Tibial nerve (tissue), 4 donors: ENCODE data around the gene KRTAP12-2. TPM values are rescaled to one million over a fixed set of nuclear protein-coding genes. Genes with fewer than 3 reads are reported as not detected.

ENCODE experiments used
- DNase-seq, 2 donors: peaks; one replicate each; pipeline ENCODE4 v3.0.0-alpha.2; 2019; ENCODE audit warnings: low spot score in 2 of 2
- H3K27ac ChIP-seq, 4 donors: fragments of 200-600 bp; sonication (generic) in 3 of 4; one replicate each; pipeline ENCODE4 v1.5.1; 2017 to 2019; ENCODE audit warnings: mild to moderate bottlenecking in 1 of 4
- H3K27me3 ChIP-seq, 2 donors: fragments of 200-600 bp; sonication (generic) in 1 of 2; one replicate each; pipeline versions ENCODE4 v1.5.1 to v1.6.0; 2017 to 2019
- H3K36me3 ChIP-seq, 3 donors: fragments of 200-600 bp; sonication (generic); one replicate each; pipeline ENCODE4 v1.5.1; 2018 to 2019
- H3K4me1 ChIP-seq, 4 donors: fragments of 200-600 bp; sonication (generic) in 3 of 4; one replicate each; pipeline ENCODE4 v1.5.1; 2017 to 2019
- H3K4me3 ChIP-seq, 4 donors: fragments of 200-600 bp; sonication (generic) in 3 of 4; one replicate each; pipeline ENCODE4 v1.5.1; 2017 to 2019; ENCODE audit warnings: mild to moderate bottlenecking in 1 of 4, moderate library complexity in 1 of 4
- H3K9me3 ChIP-seq, 4 donors: fragments of 200-600 bp; sonication (generic) in 3 of 4; one replicate each; pipeline ENCODE4 v1.5.1; 2017 to 2019
- CTCF ChIP-seq, 5 experiments: fragments of 200-600 bp in 3 of 5; fragments of 450-650 bp in 2 of 5; sonication (generic) in 3 of 5; IDR thresholded peaks; one replicate each; pipeline ENCODE4 v1.5.1; 2016 to 2019; ENCODE audit warnings: antibody characterized with exemption in 5 of 5, mild to moderate bottlenecking in 3 of 5, moderate library complexity in 2 of 5
- EP300 ChIP-seq, 2 donors: sonication (generic); formaldehyde crosslinking; IDR thresholded peaks; one replicate each; pipeline ENCODE4 v1.6.1; 2017; ENCODE audit warnings: antibody characterized with exemption in 2 of 2, mild to moderate bottlenecking in 1 of 2
- POLR2A ChIP-seq, 2 donors: fragments of 450-650 bp; IDR thresholded peaks; one replicate each; pipeline ENCODE4 v1.6.1; 2017; ENCODE audit warnings: antibody characterized with exemption in 2 of 2, mild to moderate bottlenecking in 2 of 2, moderate library complexity in 2 of 2
- WGBS, 2 donors: methylation state at CpG; one replicate each; pipeline ENCODE4 v1.1.5; 2018; 5-methylcytosine and 5-hydroxymethylcytosine counted together
- total RNA-seq, 4 donors: library from RNA; depleted of rRNA; stranded (reverse); fragments of >200 nt; gene quantifications; one replicate each; pipeline ENCODE4 v1.1.0, GENCODE V29; 2016

Gene KRTAP12-2
- not detected for total RNA-seq

GRCh38 chr21:44666401-44667320 lies at the start of gene KRTAP12-2:
Gene KRTAP12-2, minus strand, starts transcription at chr21:44666927. Its CDS starts 41 bp downstream, at chr21:44666886.
- no peak for DNase-seq
- Histone ChIP-seq H3K27ac (no peak within 1 kb of the TSS), H3K9me3 (peaks cover 0 to 43% (median 3%) of the 10 kb centered on the region in 4 donors), H3K4me1 (no peaks in the 10 kb centered on the region), H3K36me3 (no peaks in the 10 kb centered on the region), H3K27me3 (no peaks in the 10 kb centered on the region), H3K4me3 (no peak within 1 kb of the TSS)
- 56 to 89% methylated on average over 14 to 19 of the region's 19 CpGs for WGBS, 2 donors
- TF ChIP-seq EP300 (IDR thresholded peaks at IDR 0.05) (no peak), POLR2A (IDR thresholded peaks at IDR 0.05) (no peak), CTCF (IDR thresholded peaks at IDR 0.05) (no peak)

- H3K4me1 ChIP-seq: peaks cover 0 to 17% (median 0%) of the 10 kb centered on the region in 4 donors
- no peaks in the 10 kb centered on the region for H3K36me3 ChIP-seq
- WGBS, 2 donors: 11% methylated on average over 8 of the region's 8 CpGs
- H3K9me3 ChIP-seq: no peaks in the 10 kb centered on the region
- H3K27ac ChIP-seq: no peak overlapping the region
- peaks cover 2 to 59% of the 10 kb centered on the region in 2 donors for H3K27me3 ChIP-seq
- no peak overlapping the region for H3K4me3 ChIP-seq
- TF ChIP-seq EP300 (IDR thresholded peaks at IDR 0.05): no peak
- no peak for TF ChIP-seq CTCF (IDR thresholded peaks at IDR 0.05)
- no peak for TF ChIP-seq POLR2A (IDR thresholded peaks at IDR 0.05)
- no peak for DNase-seq
Measured at GRCh38 chr21:44714905-44715304, 48.2 kb upstream of the KRTAP12-2 start.

- Histone ChIP-seq H3K9me3 (no peaks in the 10 kb centered on the region), H3K4me3 (no peak overlapping the region), H3K36me3 (no peaks in the 10 kb centered on the region), H3K4me1 (peaks cover 0 to 27% (median 0%) of the 10 kb centered on the region in 4 donors), H3K27me3 (peaks cover 2 to 63% of the 10 kb centered on the region in 2 donors), H3K27ac (no peak overlapping the region)
- TF ChIP-seq POLR2A (IDR thresholded peaks at IDR 0.05) (no peak), EP300 (IDR thresholded peaks at IDR 0.05) (no peak), CTCF (IDR thresholded peaks at IDR 0.05) (no peak)
- WGBS, 2 donors: 88 to 89% methylated on average over 10 of the region's 10 CpGs
- no peak for DNase-seq
Measured at GRCh38 chr21:44713846-44714245, 47.1 kb upstream of the KRTAP12-2 start.

- WGBS, 2 donors: 50 to 53% methylated on average over 9 of the region's 9 CpGs
- peaks cover 2 to 65% of the 10 kb centered on the region in 2 donors for H3K27me3 ChIP-seq
Measured at GRCh38 chr21:44713130-44713529, 46.4 kb upstream of the KRTAP12-2 start.

More at GRCh38 chr21:44713130-44713529, 46.4 kb upstream of the KRTAP12-2 start:
- H3K4me3 ChIP-seq: no peak overlapping the region
- no peak overlapping the region for H3K27ac ChIP-seq
- H3K9me3 ChIP-seq: no peaks in the 10 kb centered on the region
- no peak for TF ChIP-seq CTCF (IDR thresholded peaks at IDR 0.05)
- no peak for TF ChIP-seq POLR2A (IDR thresholded peaks at IDR 0.05)
- no peak for TF ChIP-seq EP300 (IDR thresholded peaks at IDR 0.05)
- peaks cover 0 to 27% (median 0%) of the 10 kb centered on the region in 4 donors for H3K4me1 ChIP-seq
- H3K36me3 ChIP-seq: no peaks in the 10 kb centered on the region
- no peak for DNase-seq
